Pancreas (tissue), 10 donors: ENCODE results near the gene MPDZ. TPM values are rescaled to one million over a fixed set of nuclear protein-coding genes. Genes with fewer than 3 reads are reported as not detected.

Experiments
- ATAC-seq, 4 donors: fragments of 200-7000 bp; cut with Tn5 transposase; one replicate each; pipeline versions ENCODE4 v1.8.0 to v1.9.1; 2020; ENCODE audit warnings: mild to moderate bottlenecking in 4 of 4, moderate library complexity in 4 of 4
- DNase-seq, 6 donors: peaks; one replicate each; pipeline ENCODE4 v3.0.0-alpha.2; 2020
- FAIRE-seq: peaks from 2 replicates; lab custom pipeline; 2012; peaks lifted over from hg19 to GRCh38; lab: Jason Lieb, UNC
- H3K27ac ChIP-seq, 4 donors: fragments of 200-600 bp; sonication (generic); 1 replicate in 3 of 4; 2 replicates in 1 of 4; pipeline versions ENCODE4 v1.5.0 to v1.8.0; 2020
- H3K27me3 ChIP-seq, 4 donors: fragments of 200-600 bp; one replicate each; pipeline ENCODE4 v1.8.0; 2021
- H3K36me3 ChIP-seq, 3 donors: fragments of 200-600 bp; sonication (generic) in 1 of 3; one replicate each; pipeline versions ENCODE4 v1.5.0 to v1.8.0; 2020 to 2021
- H3K4me1 ChIP-seq, 3 donors: fragments of 200-600 bp; one replicate each; pipeline ENCODE4 v1.8.0; 2021
- H3K4me3 ChIP-seq, 4 donors: fragments of 200-600 bp; sonication (generic) in 2 of 4; one replicate each; pipeline versions ENCODE4 v1.5.0 to v1.8.0; 2020 to 2021
- H3K9me3 ChIP-seq, 4 donors: fragments of 200-600 bp; one replicate each; pipeline ENCODE4 v1.8.0; 2021
- CTCF ChIP-seq, 4 donors: fragments of 200-600 bp; sonication (generic) in 3 of 4; IDR thresholded peaks; one replicate each; pipeline versions ENCODE4 v1.5.0 to v1.8.0; 2021; ENCODE audit warnings: antibody characterized with exemption in 4 of 4
- WGBS, 2 donors: extraction: QIAGEN DNeasy Blood & Tissue Kit; methylation state at CpG; one replicate each; pipeline ENCODE4 v1.1.7; 2013; 5-methylcytosine and 5-hydroxymethylcytosine counted together
- intact Hi-C, 3 donors: fragments of 100-400 bp; cut with DNase I; formaldehyde crosslinking; loops; one replicate each; pipeline versions ENCODE4 v1.11.1 to v1.14.2; 2022
- polyA plus RNA-seq, 2 donors: library from polyadenylated mRNA; stranded (reverse); fragments of 200-250 nt; gene quantifications; one replicate each; pipeline ENCODE4 v1.2.3, GENCODE V29; 2013
- total RNA-seq, 6 donors: library from RNA; stranded (reverse); fragmentation: NEBNext Ultra II Directional in 4 of 6; extraction: Animal tissue kit (Norgen Biotek cat#: 25700) in 4 of 6; gene quantifications; one replicate each; pipeline versions ENCODE4 v1.2.1 to v1.2.4, GENCODE V29; 2021 to 2023
- donor health status: healthy with polysubstance abuse.
- donor health status: DM: no; HTN: no; CAD: no; lungs with moderate emphysema.
- donor health status: DM: no; HTN: no; CAD: no.
- donor health status: control.
- donor health status: control.
- donor health status: Bipolar disorder and iron deficiency.
- donor health status: DM: yes; HTN: yes; CAD: no.
- donor health status: DM: no; HTN: no; CAD: no.
- donor health status: DM: no; HTN: no; CAD: no.
- donor health status: DM: yes; HTN: yes; CAD: no.

MPDZ gene
- total and polyA plus RNA-seq, 8 donors, result 2.7 to 9.5 (median 4.6) TPM

GRCh38 chr9:13082796-13083195 lies 196.7 kb downstream of the MPDZ start:
- Histone ChIP-seq H3K36me3 (no peaks in the 10 kb centered on the region), H3K27ac (no peak overlapping the region), H3K9me3 (no peaks in the 10 kb centered on the region), H3K4me3 (no peak overlapping the region), H3K4me1 (no peaks in the 10 kb centered on the region), H3K27me3 (no peaks in the 10 kb centered on the region)
- no peak for TF ChIP-seq CTCF (IDR thresholded peaks at IDR 0.05)
- 83 to 88% methylated on average over 2 of the region's 2 CpGs for WGBS, 2 donors
- DNase-seq (no peak), ATAC-seq (no peak), FAIRE-seq (no peak)
- intact Hi-C loops, result loop anchor here in 2 of 3 donors (10.0 kb wide), 2 partner anchors 358 to 368 kb away; no protein-coding TSS in a partner anchor

GRCh38 chr9:13078164-13078563 lies 201.3 kb downstream of the MPDZ start:
- Histone ChIP-seq H3K4me3 (no peak overlapping the region), H3K27ac (no peak overlapping the region), H3K36me3 (no peaks in the 10 kb centered on the region), H3K9me3 (no peaks in the 10 kb centered on the region), H3K4me1 (no peaks in the 10 kb centered on the region), H3K27me3 (no peaks in the 10 kb centered on the region)
- 70 to 91% methylated on average over 1 of the region's 1 CpG for WGBS, 2 donors
- no peak for TF ChIP-seq CTCF (IDR thresholded peaks at IDR 0.05)
- DNase-seq, result no peak
- FAIRE-seq, result no peak
- ATAC-seq, result no peak
- intact Hi-C loops, result no loop called here

- TF ChIP-seq CTCF (IDR thresholded peaks at IDR 0.05), result no peak
- H3K36me3 ChIP-seq, result no peaks in the 10 kb centered on the region
- H3K4me3 ChIP-seq, result no peak overlapping the region
- no peaks in the 10 kb centered on the region for H3K27me3 ChIP-seq
- FAIRE-seq, result no peak
- no peak for ATAC-seq
- no peaks in the 10 kb centered on the region for H3K9me3 ChIP-seq
- intact Hi-C loops, result no loop called here
- no peak overlapping the region for H3K27ac ChIP-seq
- DNase-seq, result no peak
- no peaks in the 10 kb centered on the region for H3K4me1 ChIP-seq
Observed at GRCh38 chr9:13076616-13077015, 202.9 kb downstream of the MPDZ start.

GRCh38 chr9:13071921-13072320 lies 207.6 kb downstream of the MPDZ start:
- Histone ChIP-seq H3K27ac (no peak overlapping the region), H3K36me3 (no peaks in the 10 kb centered on the region), H3K9me3 (no peaks in the 10 kb centered on the region), H3K4me1 (no peaks in the 10 kb centered on the region), H3K27me3 (no peaks in the 10 kb centered on the region), H3K4me3 (no peak overlapping the region)
- DNase-seq (no peak), FAIRE-seq (no peak), ATAC-seq (no peak)
- TF ChIP-seq CTCF (IDR thresholded peaks at IDR 0.05), result no peak
- intact Hi-C loops, result no loop called here

GRCh38 chr9:13070612-13071595 lies 208.6 kb downstream of the MPDZ start:
- H3K4me3 ChIP-seq, result no peak overlapping the region
- intact Hi-C loops, result no loop called here
- no peaks in the 10 kb centered on the region for H3K9me3 ChIP-seq
- no peaks in the 10 kb centered on the region for H3K4me1 ChIP-seq
- no peak for ATAC-seq
- no peaks in the 10 kb centered on the region for H3K36me3 ChIP-seq
- H3K27ac ChIP-seq, result no peak overlapping the region
- DNase-seq, result no peak
- no peaks in the 10 kb centered on the region for H3K27me3 ChIP-seq
- WGBS, 2 donors, result 80 to 91% methylated on average over 12 of the region's 12 CpGs
- FAIRE-seq, result no peak
- TF ChIP-seq CTCF (IDR thresholded peaks at IDR 0.05), result no peak
